Vagina (tissue), 2 donors: ENCODE data around the gene ZWILCH. TPM values are rescaled to one million over a fixed set of nuclear protein-coding genes. Genes with fewer than 3 reads are reported as not detected.

Experiments
- DNase-seq, 2 donors: peaks; one replicate each; pipeline ENCODE4 v3.0.0-alpha.2; 2017; ENCODE audit errors: extremely low spot score in 2 of 2
- H3K27ac ChIP-seq: fragments of 200-600 bp; sonication (generic); one replicate; pipeline ENCODE4 v1.5.1; 2019
- H3K27me3 ChIP-seq: fragments of 200-600 bp; sonication (generic); one replicate; pipeline ENCODE4 v1.5.1; 2019
- H3K36me3 ChIP-seq, 2 donors: fragments of 200-600 bp; sonication (generic); one replicate each; pipeline ENCODE4 v1.5.1; 2017 to 2019
- H3K4me1 ChIP-seq: fragments of 200-600 bp; sonication (generic); one replicate; pipeline ENCODE4 v1.5.1; 2019
- H3K4me3 ChIP-seq, 2 donors: fragments of 200-600 bp; sonication (generic); 1 replicate in 1 of 2; 2 replicates in 1 of 2; pipeline ENCODE4 v1.5.1; 2016 to 2019
- H3K9me3 ChIP-seq: fragments of 200-600 bp; sonication (generic); one replicate; pipeline ENCODE4 v1.5.1; 2019
- POLR2A ChIP-seq, 2 donors: fragments of 450-650 bp; IDR thresholded peaks; one replicate each; pipeline ENCODE4 v1.6.1; 2017; ENCODE audit warnings: antibody characterized with exemption in 2 of 2, mild to moderate bottlenecking in 2 of 2, moderate library complexity in 2 of 2
- POLR2AphosphoS5 ChIP-seq, 2 donors: sonication (generic); formaldehyde crosslinking; IDR thresholded peaks; one replicate each; pipeline ENCODE4 v1.9.0; 2017; ENCODE audit warnings: antibody characterized with exemption in 2 of 2, mild to moderate bottlenecking in 2 of 2, low read depth in 1 of 2; ENCODE audit not compliant: insufficient read depth in 1 of 2
- intact Hi-C: fragments of 100-400 bp; cut with DNase I; formaldehyde crosslinking; loops from one replicate; pipeline ENCODE4 v1.15.1; 2023
- microRNA-seq: library from miRNA; unstranded; fragments of <30 nt; microRNA quantifications from one replicate; pipeline ENCODE4, GENCODE V29; 2017; ENCODE audit warnings: borderline number of aligned reads, borderline replicate concordance
- small RNA-seq: library from RNA; depleted of rRNA; stranded (forward); fragments of <200 nt; gene quantifications from one replicate; pipeline ENCODE3, GENCODE V24; 2016
- total RNA-seq: library from RNA; depleted of rRNA; stranded (reverse); fragments of >200 nt; gene quantifications from one replicate; pipeline ENCODE4 v1.2.3, GENCODE V29; 2016
- TF ChIP-seq, protein P1 (sequence below), 3 experiments: fragments of 450-650 bp in 2 of 3; fragments of 200-600 bp in 1 of 3; sonication (generic) in 1 of 3; IDR thresholded peaks; one replicate each; pipeline ENCODE4 v1.5.1; 2017 to 2019; ENCODE audit warnings: antibody characterized with exemption in 3 of 3, mild to moderate bottlenecking in 2 of 3, moderate library complexity in 2 of 3

Gene ZWILCH
- total RNA-seq, 1 donor from 2014 or later = 2.2 TPM

GRCh38 chr15:66595332-66595731, 90.2 kb downstream of the ZWILCH start:
- intact Hi-C loops = no loop called here
- Histone ChIP-seq H3K4me3 (no peak overlapping the region), H3K36me3 (no peaks in the 10 kb centered on the region), H3K27ac (no peak overlapping the region), H3K9me3 (no peaks in the 10 kb centered on the region), H3K27me3 (no peaks in the 10 kb centered on the region), H3K4me1 (no peaks in the 10 kb centered on the region)
- TF ChIP-seq POLR2AphosphoS5 (IDR thresholded peaks at IDR 0.05; ENCODE audit: insufficient read depth in 1 of 2, low read depth in 1 of 2) (no peak), POLR2A (IDR thresholded peaks at IDR 0.05) (no peak)
- TF ChIP-seq, protein P1, sequence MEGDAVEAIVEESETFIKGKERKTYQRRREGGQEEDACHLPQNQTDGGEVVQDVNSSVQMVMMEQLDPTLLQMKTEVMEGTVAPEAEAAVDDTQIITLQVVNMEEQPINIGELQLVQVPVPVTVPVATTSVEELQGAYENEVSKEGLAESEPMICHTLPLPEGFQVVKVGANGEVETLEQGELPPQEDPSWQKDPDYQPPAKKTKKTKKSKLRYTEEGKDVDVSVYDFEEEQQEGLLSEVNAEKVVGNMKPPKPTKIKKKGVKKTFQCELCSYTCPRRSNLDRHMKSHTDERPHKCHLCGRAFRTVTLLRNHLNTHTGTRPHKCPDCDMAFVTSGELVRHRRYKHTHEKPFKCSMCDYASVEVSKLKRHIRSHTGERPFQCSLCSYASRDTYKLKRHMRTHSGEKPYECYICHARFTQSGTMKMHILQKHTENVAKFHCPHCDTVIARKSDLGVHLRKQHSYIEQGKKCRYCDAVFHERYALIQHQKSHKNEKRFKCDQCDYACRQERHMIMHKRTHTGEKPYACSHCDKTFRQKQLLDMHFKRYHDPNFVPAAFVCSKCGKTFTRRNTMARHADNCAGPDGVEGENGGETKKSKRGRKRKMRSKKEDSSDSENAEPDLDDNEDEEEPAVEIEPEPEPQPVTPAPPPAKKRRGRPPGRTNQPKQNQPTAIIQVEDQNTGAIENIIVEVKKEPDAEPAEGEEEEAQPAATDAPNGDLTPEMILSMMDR (IDR thresholded peaks at IDR 0.05) = no peak
- no peak for DNase-seq

DNA sequence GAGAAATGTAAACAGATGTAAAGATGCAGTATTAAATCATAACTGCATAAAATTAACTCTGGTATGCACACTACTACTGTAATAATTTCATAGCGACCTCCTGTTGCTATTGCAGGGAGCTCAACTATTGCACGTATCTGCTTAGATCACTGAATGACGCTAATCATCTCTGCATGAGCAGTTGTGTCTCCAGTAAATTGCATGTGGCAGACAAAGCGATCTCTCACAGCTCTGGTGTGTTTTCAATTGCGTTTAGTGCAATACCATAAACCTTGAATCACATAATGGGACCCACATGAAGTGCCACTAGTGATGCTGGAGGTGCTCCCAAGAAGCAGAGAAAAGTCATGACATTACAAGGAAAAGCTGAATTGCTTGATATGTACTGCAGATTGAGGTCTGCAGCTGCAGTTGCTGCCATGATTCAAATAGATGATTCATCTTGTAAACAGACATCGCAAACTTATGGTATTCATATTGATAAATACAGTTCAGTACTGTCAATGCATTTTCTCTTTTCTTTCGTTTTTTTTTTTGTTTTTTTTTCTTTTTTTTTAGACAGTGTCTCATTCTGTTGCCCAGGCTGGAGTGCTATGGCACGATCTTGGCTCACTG, 90.9 kb downstream of the ZWILCH start:
- TF ChIP-seq, protein P1 (IDR thresholded peaks at IDR 0.05) = no peak
- TF ChIP-seq POLR2A (IDR thresholded peaks at IDR 0.05) = no peak
- no peak for TF ChIP-seq POLR2AphosphoS5 (IDR thresholded peaks at IDR 0.05; ENCODE audit: insufficient read depth in 1 of 2, low read depth in 1 of 2)
- H3K27me3 ChIP-seq = no peaks in the 10 kb centered on the region
- H3K4me1 ChIP-seq = no peaks in the 10 kb centered on the region
- DNase-seq = no peak
- no peak overlapping the region for H3K27ac ChIP-seq
- no peak overlapping the region for H3K4me3 ChIP-seq
- H3K36me3 ChIP-seq = no peaks in the 10 kb centered on the region
- intact Hi-C loops = no loop called here
- H3K9me3 ChIP-seq = no peaks in the 10 kb centered on the region

DNA sequence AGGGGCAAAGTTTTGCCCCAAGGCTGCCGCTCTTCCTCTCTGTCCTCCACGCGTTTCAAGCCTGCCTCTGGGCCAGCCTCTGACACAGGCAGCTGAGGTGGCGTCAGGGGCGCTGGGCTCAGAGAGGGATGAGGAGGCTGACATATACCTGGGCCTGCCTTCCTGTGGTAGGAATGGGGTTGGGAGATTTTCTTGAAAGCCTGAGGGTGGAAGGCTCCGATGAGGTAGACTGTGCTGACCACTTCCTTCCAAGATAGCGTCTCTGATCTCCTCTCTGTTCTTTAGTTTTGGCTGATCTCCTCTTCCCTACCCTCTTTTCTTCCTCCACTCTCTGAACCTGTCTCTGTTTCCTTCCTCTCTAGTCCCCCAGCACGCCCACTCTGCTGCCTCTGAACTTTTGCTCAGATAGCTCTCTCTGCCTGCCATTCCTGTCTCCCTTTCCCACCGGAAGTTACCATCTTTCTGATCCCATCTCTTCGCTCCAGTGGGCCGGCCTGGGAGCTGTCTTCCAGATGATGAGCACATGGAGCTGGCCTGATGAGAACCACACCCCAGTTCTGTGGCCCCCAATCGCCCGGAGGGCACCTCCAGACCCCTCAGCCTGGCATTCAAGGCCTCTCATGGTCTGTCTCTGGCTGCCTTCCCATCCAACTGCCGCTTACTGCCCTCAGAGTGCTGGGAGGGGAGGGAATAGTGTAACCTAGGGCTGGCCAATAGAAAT, 93.1 kb downstream of the ZWILCH start:
- no peak for DNase-seq
- Histone ChIP-seq H3K4me3 (no peak overlapping the region), H3K9me3 (no peaks in the 10 kb centered on the region), H3K27ac (no peak overlapping the region), H3K4me1 (no peaks in the 10 kb centered on the region), H3K27me3 (no peaks in the 10 kb centered on the region), H3K36me3 (no peaks in the 10 kb centered on the region)
- TF ChIP-seq POLR2AphosphoS5 (IDR thresholded peaks at IDR 0.05; ENCODE audit: insufficient read depth in 1 of 2, low read depth in 1 of 2) (no peak), POLR2A (IDR thresholded peaks at IDR 0.05) (no peak)
- TF ChIP-seq, protein P1 (IDR thresholded peaks at IDR 0.05) = no peak
- intact Hi-C loops = no loop called here

Small RNA genes lying within 50 kb of the gene (microRNA-seq; reads per million reads assigned to microRNA genes)
- not detected for gene MIR4512

Small RNA genes lying within 50 kb of the gene (small RNA-seq; reads per million reads assigned to genes)
- not detected for gene MIR4512
- not detected for gene RF01159
- not detected for gene SNORD16
- gene SNORD18A = not detected
- gene SNORD18B = not detected
- gene SNORD18C = not detected

Other genes starting within 250 kb of the ZWILCH start
- 20.9 TPM for gene DIS3L, start 211.8 kb upstream of the ZWILCH start, total RNA-seq
- 7.9 TPM for gene TIPIN, start 148.6 kb upstream of the ZWILCH start, total RNA-seq
- gene MAP2K1, start 118.4 kb upstream of the ZWILCH start, total RNA-seq = 23.6 TPM
- gene SNAPC5, start 7.6 kb upstream of the ZWILCH start, total RNA-seq = 27.0 TPM
- gene RPL4, start 471 bp upstream of the ZWILCH start, total RNA-seq = 3,670 TPM
- gene LCTL, start 60.7 kb downstream of the ZWILCH start, total RNA-seq = not detected
- 28.5 TPM for gene SMAD6, start 196.9 kb downstream of the ZWILCH start, total RNA-seq